Upper lobe of right lung (tissue), 1 donor: Measurements from ENCODE around the gene GPD1L. TPM values are rescaled to one million over a fixed set of nuclear protein-coding genes. Genes with fewer than 3 reads are reported as not detected.

Source experiments
- ATAC-seq: fragments of 200-7000 bp; cut with Tn5 transposase; one replicate; pipeline ENCODE4 v1.9.1; 2020; ENCODE audit warnings: mild to moderate bottlenecking, moderate library complexity
- DNase-seq: peaks from one replicate; pipeline ENCODE4 v3.0.0-alpha.2; 2020
- H3K27ac ChIP-seq: fragments of 200-600 bp; one replicate; pipeline ENCODE4 v1.8.0; 2022
- H3K27me3 ChIP-seq: fragments of 200-600 bp; one replicate; pipeline ENCODE4 v1.8.0; 2022; ENCODE audit warnings: mild to moderate bottlenecking
- H3K36me3 ChIP-seq: fragments of 200-600 bp; one replicate; pipeline ENCODE4 v1.8.0; 2022
- H3K4me1 ChIP-seq: fragments of 200-600 bp; one replicate; pipeline ENCODE4 v1.8.0; 2022
- H3K4me3 ChIP-seq: fragments of 200-600 bp; one replicate; pipeline ENCODE4 v1.8.0; 2022; ENCODE audit warnings: mild to moderate bottlenecking
- H3K9me3 ChIP-seq: fragments of 200-600 bp; one replicate; pipeline ENCODE4 v1.8.0; 2022
- intact Hi-C: fragments of 100-400 bp; cut with DNase I; formaldehyde crosslinking; loops from one replicate; pipeline ENCODE4 v1.11.0; 2022
- total RNA-seq: library from RNA; stranded (reverse); fragmentation: NEBNext Ultra II Directional; extraction: Animal tissue kit (Norgen Biotek cat#: 25700); gene quantifications from one replicate; pipeline ENCODE4 v1.2.1, GENCODE V29; 2021
- TF ChIP-seq, protein P1 (sequence below): fragments of 200-600 bp; IDR thresholded peaks from one replicate; pipeline ENCODE4 v1.8.0; 2022; ENCODE audit warnings: antibody characterized with exemption
- donor health status: DM: no; HTN: yes; CAD: no; lungs with severe emphysema.

Gene GPD1L
- total RNA-seq, 1 donor from 2014 or later: 84.1 TPM

DNA sequence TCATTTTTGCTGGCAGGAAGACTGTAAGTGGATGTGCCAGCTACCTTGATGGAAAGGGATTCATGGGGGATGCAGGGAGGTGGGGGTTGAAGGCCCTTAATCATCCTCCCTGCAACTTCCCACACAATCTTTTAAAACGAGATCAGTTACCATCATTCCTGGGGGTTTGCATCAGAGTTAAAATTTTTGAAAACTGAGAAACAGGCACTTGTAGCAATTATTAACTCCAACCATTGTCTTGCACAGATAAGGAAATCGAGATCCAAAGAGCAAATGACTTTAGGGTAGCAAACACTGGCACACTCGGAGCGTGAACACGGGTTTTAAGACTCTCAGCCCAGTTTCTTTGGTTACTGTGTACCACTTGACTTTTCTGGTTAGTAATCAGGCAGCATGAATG is 41.9 kb downstream of the GPD1L start:
- TF ChIP-seq, protein P1, sequence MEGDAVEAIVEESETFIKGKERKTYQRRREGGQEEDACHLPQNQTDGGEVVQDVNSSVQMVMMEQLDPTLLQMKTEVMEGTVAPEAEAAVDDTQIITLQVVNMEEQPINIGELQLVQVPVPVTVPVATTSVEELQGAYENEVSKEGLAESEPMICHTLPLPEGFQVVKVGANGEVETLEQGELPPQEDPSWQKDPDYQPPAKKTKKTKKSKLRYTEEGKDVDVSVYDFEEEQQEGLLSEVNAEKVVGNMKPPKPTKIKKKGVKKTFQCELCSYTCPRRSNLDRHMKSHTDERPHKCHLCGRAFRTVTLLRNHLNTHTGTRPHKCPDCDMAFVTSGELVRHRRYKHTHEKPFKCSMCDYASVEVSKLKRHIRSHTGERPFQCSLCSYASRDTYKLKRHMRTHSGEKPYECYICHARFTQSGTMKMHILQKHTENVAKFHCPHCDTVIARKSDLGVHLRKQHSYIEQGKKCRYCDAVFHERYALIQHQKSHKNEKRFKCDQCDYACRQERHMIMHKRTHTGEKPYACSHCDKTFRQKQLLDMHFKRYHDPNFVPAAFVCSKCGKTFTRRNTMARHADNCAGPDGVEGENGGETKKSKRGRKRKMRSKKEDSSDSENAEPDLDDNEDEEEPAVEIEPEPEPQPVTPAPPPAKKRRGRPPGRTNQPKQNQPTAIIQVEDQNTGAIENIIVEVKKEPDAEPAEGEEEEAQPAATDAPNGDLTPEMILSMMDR: no peak
- no peak for DNase-seq
- Histone ChIP-seq H3K4me3 (no peak overlapping the region), H3K27ac (no peak overlapping the region), H3K36me3 (peaks cover 64% of the 10 kb centered on the region), H3K4me1 (no peaks in the 10 kb centered on the region), H3K9me3 (no peaks in the 10 kb centered on the region), H3K27me3 (no peaks in the 10 kb centered on the region)
- ATAC-seq: no peak
- intact Hi-C loops: loop anchor here (5.0 kb wide), 1 partner anchor 131 kb away; no protein-coding TSS in a partner anchor

DNA sequence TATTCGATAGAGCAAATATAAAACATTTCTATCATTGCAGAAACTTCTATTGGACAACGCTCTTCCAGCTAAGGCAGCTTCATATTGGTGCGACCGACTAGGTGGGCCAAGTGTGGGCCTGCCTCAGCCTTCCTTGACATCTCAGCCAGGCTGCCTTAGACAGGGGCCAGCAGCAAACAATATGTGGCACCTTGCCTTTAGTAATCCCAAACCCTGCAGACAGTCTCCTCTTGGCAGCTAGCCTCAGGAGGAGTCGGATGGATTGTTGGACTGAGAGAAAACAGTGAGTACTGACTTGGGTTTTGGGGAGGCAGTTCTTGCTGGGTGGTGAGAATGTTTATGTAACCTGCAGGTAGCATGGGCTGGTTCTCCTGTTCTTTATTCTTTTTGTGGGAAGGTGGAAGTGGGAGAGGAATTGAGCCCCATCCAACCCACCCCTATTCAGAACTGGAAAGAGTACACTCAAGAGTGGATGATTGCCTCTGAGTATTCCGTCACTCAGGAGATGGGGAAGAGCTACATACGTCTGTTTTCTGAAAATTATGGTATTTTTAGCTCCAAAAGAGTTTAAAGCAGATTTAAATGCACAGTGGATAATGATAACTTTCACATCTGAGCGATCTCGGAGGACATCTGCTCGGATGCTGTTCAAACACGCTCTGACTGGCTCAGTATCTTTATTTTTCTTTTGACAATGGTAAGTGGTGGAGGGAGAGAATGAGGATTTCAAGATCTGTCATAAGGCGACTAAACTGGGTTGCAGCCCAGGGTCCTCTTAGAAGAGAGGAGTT is 47.2 kb downstream of the GPD1L start:
- H3K27ac ChIP-seq: no peak overlapping the region
- peaks cover 46% of the 10 kb centered on the region for H3K36me3 ChIP-seq
- H3K9me3 ChIP-seq: no peaks in the 10 kb centered on the region
- no peaks in the 10 kb centered on the region for H3K4me1 ChIP-seq
- ATAC-seq (no peak), DNase-seq (no peak)
- intact Hi-C loops: no loop called here
- no peak overlapping the region for H3K4me3 ChIP-seq
- no peaks in the 10 kb centered on the region for H3K27me3 ChIP-seq
- TF ChIP-seq, protein P1: no peak

DNA sequence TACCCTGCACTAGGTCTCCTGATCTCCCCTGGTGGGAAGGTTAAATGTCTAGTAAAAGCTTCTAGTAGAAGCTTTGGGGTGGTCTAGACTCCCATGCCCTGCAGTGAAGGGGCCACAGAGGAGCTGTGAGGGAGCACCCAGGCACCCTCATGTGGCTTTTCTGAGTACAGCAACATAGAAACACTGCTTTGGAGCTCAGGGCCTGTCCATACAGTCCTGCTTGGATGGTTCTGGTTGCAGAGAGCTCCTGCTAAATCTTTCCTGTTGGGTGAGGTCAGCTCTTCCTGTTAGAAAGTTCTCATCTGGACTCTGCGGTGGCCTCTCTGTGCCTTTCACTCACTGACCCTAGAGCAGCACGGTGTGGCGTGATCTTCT is 47.8 kb downstream of the GPD1L start:
- TF ChIP-seq, protein P1: peak; percentile 6
- no peaks in the 10 kb centered on the region for H3K27me3 ChIP-seq
- H3K4me1 ChIP-seq: no peaks in the 10 kb centered on the region
- H3K9me3 ChIP-seq: no peaks in the 10 kb centered on the region
- intact Hi-C loops: no loop called here
- DNase-seq (no peak), ATAC-seq (peak; percentile 35)
- no peak overlapping the region for H3K27ac ChIP-seq
- H3K36me3 ChIP-seq: peaks cover 46% of the 10 kb centered on the region
- H3K4me3 ChIP-seq: no peak overlapping the region

DNA sequence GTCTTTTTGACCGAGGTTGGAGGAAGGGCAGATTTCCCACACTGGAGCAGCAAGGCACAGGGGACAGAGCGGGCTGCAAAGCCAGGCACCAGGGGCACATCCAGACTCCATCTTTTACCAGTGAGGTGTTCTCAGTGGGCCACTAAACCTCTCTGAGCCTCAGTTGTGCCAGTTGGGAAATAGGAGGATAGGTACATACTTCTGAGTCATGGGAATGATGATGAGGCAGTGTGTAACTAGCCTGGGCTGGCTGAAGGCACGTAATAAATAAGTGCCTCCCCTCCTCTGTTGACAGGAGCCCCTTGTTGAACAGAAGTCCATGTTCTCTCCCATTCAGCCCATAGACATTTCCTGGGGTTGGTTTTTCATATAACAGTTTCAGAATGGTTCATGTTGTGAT is 48.7 kb downstream of the GPD1L start:
- H3K36me3 ChIP-seq: peaks cover 42% of the 10 kb centered on the region

DNA sequence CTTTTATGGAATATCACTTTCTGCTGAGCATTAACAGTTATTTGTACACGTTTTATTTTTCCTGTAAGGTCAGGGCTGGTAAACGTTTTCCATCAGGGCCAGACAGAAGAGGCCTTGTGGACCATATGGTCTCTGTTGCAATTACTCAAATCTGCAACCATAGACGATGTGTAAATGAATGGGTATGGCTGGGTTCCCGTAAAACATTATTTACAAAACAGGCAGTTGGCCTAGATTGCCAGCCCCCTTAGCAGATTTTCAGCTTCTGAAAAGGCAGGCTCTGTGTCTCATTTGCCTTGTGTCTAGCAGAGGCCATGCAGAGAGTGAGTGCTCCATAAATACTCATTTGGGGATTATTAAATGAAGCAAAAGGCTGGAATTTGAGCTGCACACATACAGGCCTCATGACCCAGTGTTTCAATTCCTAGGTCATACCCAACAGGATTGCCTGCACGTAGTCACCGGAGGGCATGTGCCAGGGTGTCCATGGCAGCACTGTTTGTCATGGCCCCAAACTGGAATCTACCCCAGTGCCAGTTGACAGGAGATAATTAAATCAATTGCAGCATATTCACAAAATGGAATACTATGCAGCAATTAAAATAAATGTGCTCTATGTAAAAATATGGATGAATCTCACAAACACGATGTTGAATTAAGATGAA is 51.3 kb downstream of the GPD1L start:
- ATAC-seq (no peak), DNase-seq (no peak)
- H3K4me3 ChIP-seq: no peak overlapping the region
- intact Hi-C loops: no loop called here
- no peaks in the 10 kb centered on the region for H3K27me3 ChIP-seq
- no peaks in the 10 kb centered on the region for H3K4me1 ChIP-seq
- peaks cover 31% of the 10 kb centered on the region for H3K36me3 ChIP-seq
- no peak overlapping the region for H3K27ac ChIP-seq
- TF ChIP-seq, protein P1: no peak
- no peaks in the 10 kb centered on the region for H3K9me3 ChIP-seq

More for the DNA sequence above, 48.7 kb downstream of the GPD1L start:
- Histone ChIP-seq H3K9me3 (no peaks in the 10 kb centered on the region), H3K4me1 (no peaks in the 10 kb centered on the region), H3K27me3 (no peaks in the 10 kb centered on the region), H3K4me3 (no peak overlapping the region), H3K27ac (no peak overlapping the region)
- ATAC-seq: no peak
- TF ChIP-seq, protein P1: no peak
- DNase-seq: no peak
- intact Hi-C loops: no loop called here
